Measurements from ENCODE around the gene NHSL2. TPM values are rescaled to one million over a fixed set of nuclear protein-coding genes. Genes with fewer than 3 reads are reported as not detected.
A peak's percentile ranks its signal among the peaks of the same experiment; 100 is the strongest.
"Not testable (repeated sequence)": the region's sequence is repeated elsewhere in the genome, so short reads cannot be mapped to it uniquely, and the experiment has no call there.

The NHSL2 gene
- total RNA-seq (2013) = 44.6 TPM
- polyA plus RNA-seq (10 to 100 TPM; 16.6 to 39.8 (median 22.8) TPM), polyA minus RNA-seq (33.8 and 66.3 TPM in 2 replicates), total RNA-seq (5.4 to 95.0 (median 49.4) reads per million in 11 experiments)

DNA sequence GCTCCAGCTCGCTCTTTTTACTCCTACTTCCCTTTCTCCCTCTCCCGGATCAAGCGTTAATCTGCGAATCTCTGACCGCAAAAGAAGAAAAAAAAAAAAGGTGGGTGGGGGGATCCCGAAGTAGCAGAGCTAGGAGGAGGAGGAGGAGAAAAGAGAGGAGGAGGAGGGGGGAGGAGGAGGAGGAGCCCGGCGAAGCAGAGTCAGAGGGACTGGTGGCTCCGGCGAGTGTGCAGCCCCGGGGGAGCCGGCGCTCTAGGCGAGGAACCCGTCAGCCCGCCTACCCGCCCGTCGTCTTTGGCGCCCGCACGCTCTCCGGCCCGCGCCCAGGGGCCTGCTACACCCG, at the start of gene NHSL2:
NHSL2 (plus strand) TSS at position 203 of the 343 bp plus-strand sequence.
- intact Hi-C loops (cut with micrococcal nuclease) = no loop called here
- H3K9me3 Mint-ChIP-seq = peaks cover 0 to 10% (median 6%) of the 10 kb centered on the region in 7 donors
- H3K4me3 Mint-ChIP-seq = peak within 1 kb of the TSS; percentile 56 to 67
- no peak for DNase-seq
- Histone ChIP-seq H3K79me2 (ENCODE audit: insufficient read depth, low read length) (no peaks in the 10 kb centered on the region), H3K4me3 (replicated peaks in 1 of 3; ENCODE audit: low read depth in 2 of 3, low read length in 3 of 3) (peak within 1 kb of the TSS in 1 of 3 experiments; percentile 47), H3K9ac (ENCODE audit: insufficient read depth, low read length, poor library complexity, severe bottlenecking) (no peak within 1 kb of the TSS), H2AFZ (ENCODE audit: insufficient read depth, low read depth, low read length, poor library complexity, severe bottlenecking) (no peak within 1 kb of the TSS), H3K27ac (ENCODE audit: low read depth in 1 of 2, low read length in 2 of 2) (no peak within 1 kb of the TSS), H3K27me3 (ENCODE audit: control insufficient read depth in 2 of 2, insufficient read depth in 2 of 2, low read length in 2 of 2) (peaks cover 27 to 55% of the 10 kb centered on the region in 2 donors), H4K20me1 (ENCODE audit: insufficient read depth, low read length) (no peaks in the 10 kb centered on the region), H3K36me3 (replicated peaks in 1 of 2; ENCODE audit: control insufficient read depth in 1 of 2, insufficient read depth in 2 of 2, low read length in 2 of 2) (no peaks in the 10 kb centered on the region), H3K4me1 (ENCODE audit: control insufficient read depth in 1 of 2, insufficient read depth in 2 of 2, low read length in 2 of 2) (peaks cover 0 to 14% of the 10 kb centered on the region in 2 donors), H3K4me2 (replicated peaks; ENCODE audit: extremely low read depth, low read length, poor library complexity, severe bottlenecking) (peak within 1 kb of the TSS; percentile 53), H3K9me3 (replicated peaks in 1 of 2; ENCODE audit: control insufficient read depth in 1 of 2, insufficient read depth in 1 of 2, low read length in 2 of 2) (peaks cover 0 to 7% of the 10 kb centered on the region in 2 donors)
- peaks cover 2% of the 10 kb centered on the region for H3K4me1 Mint-ChIP-seq
- H3K27me3 Mint-ChIP-seq (ENCODE audit: low read depth in 3 of 3) = peaks cover 37 to 67% (median 54%) of the 10 kb centered on the region in 3 donors
- H3K27ac Mint-ChIP-seq = no peak within 1 kb of the TSS
- no peaks in the 10 kb centered on the region for H3K36me3 Mint-ChIP-seq
- TF ChIP-seq, protein P1, sequence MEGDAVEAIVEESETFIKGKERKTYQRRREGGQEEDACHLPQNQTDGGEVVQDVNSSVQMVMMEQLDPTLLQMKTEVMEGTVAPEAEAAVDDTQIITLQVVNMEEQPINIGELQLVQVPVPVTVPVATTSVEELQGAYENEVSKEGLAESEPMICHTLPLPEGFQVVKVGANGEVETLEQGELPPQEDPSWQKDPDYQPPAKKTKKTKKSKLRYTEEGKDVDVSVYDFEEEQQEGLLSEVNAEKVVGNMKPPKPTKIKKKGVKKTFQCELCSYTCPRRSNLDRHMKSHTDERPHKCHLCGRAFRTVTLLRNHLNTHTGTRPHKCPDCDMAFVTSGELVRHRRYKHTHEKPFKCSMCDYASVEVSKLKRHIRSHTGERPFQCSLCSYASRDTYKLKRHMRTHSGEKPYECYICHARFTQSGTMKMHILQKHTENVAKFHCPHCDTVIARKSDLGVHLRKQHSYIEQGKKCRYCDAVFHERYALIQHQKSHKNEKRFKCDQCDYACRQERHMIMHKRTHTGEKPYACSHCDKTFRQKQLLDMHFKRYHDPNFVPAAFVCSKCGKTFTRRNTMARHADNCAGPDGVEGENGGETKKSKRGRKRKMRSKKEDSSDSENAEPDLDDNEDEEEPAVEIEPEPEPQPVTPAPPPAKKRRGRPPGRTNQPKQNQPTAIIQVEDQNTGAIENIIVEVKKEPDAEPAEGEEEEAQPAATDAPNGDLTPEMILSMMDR (IDR thresholded peaks at IDR 0.05) = no peak
- WGBS (ENCODE audit: insufficient coverage) = 2% methylated on average over 8 of the region's 26 CpGs

GRCh38 chrX:71867680-71868079, 43.0 kb upstream of the NHSL2 start:
- Histone ChIP-seq H2AFZ (ENCODE audit: insufficient read depth, low read depth, low read length, poor library complexity, severe bottlenecking) (no peak overlapping the region), H3K4me1 (ENCODE audit: control insufficient read depth in 1 of 2, insufficient read depth in 2 of 2, low read length in 2 of 2) (no peaks in the 10 kb centered on the region), H3K9me3 (replicated peaks in 1 of 2; ENCODE audit: control insufficient read depth in 1 of 2, insufficient read depth in 1 of 2, low read length in 2 of 2) (no peaks in the 10 kb centered on the region), H3K27ac (ENCODE audit: low read depth in 1 of 2, low read length in 2 of 2) (no peak overlapping the region), H3K9ac (ENCODE audit: insufficient read depth, low read length, poor library complexity, severe bottlenecking) (no peak overlapping the region), H3K36me3 (replicated peaks in 1 of 2; ENCODE audit: control insufficient read depth in 1 of 2, insufficient read depth in 2 of 2, low read length in 2 of 2) (no peaks in the 10 kb centered on the region), H3K4me2 (replicated peaks; ENCODE audit: extremely low read depth, low read length, poor library complexity, severe bottlenecking) (no peak overlapping the region), H3K4me3 (replicated peaks in 1 of 3; ENCODE audit: low read depth in 2 of 3, low read length in 3 of 3) (no peak overlapping the region), H4K20me1 (ENCODE audit: insufficient read depth, low read length) (no peaks in the 10 kb centered on the region), H3K27me3 (ENCODE audit: control insufficient read depth in 2 of 2, insufficient read depth in 2 of 2, low read length in 2 of 2) (no peaks in the 10 kb centered on the region), H3K79me2 (ENCODE audit: insufficient read depth, low read length) (no peaks in the 10 kb centered on the region)
- H3K36me3 Mint-ChIP-seq = no peaks in the 10 kb centered on the region
- peaks cover 2 to 9% (median 3%) of the 10 kb centered on the region in 3 donors for H3K27me3 Mint-ChIP-seq (ENCODE audit: low read depth in 3 of 3)
- H3K27ac Mint-ChIP-seq = no peak overlapping the region
- peaks cover 4% of the 10 kb centered on the region for H3K4me1 Mint-ChIP-seq
- TF ChIP-seq, protein P1 (IDR thresholded peaks at IDR 0.05) = no peak
- H3K9me3 Mint-ChIP-seq = peaks cover 0 to 6% (median 0%) of the 10 kb centered on the region in 7 donors
- DNase-seq = no peak
- intact Hi-C loops (cut with micrococcal nuclease) = no loop called here
- H3K4me3 Mint-ChIP-seq = no peak overlapping the region
- 86% methylated on average over 6 of the region's 16 CpGs for WGBS (ENCODE audit: insufficient coverage)

DNA sequence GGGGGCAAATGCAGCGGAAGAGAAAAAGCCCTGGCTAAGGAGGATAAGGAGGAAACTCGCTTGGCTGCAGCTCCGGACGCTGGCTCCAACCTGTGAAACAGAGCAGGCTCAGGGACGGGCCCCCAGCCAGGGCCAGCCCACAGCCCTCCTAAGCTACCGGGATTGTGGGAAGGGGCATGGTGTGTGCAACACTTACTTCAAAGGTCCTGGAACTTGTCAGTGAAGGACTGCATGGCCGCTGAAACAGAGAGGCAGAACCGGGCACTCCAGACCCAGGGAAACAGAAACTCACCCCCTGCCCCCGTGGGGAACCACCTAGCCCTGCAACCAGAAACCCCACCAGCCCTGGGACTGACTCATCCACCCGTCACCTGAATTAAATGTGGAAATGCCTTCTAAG, 41.1 kb upstream of the NHSL2 start:
- intact Hi-C loops (cut with micrococcal nuclease) = not testable (repeated sequence)

More for the DNA sequence above, 41.1 kb upstream of the NHSL2 start:
- not testable (repeated sequence) for H3K27ac ChIP-seq (ENCODE audit: low read depth in 1 of 2, low read length in 2 of 2); H3K79me2 ChIP-seq (ENCODE audit: insufficient read depth, low read length); DNase-seq; H3K9me3 ChIP-seq (replicated peaks in 1 of 2; ENCODE audit: control insufficient read depth in 1 of 2, insufficient read depth in 1 of 2, low read length in 2 of 2); H3K4me3 ChIP-seq (replicated peaks in 1 of 3; ENCODE audit: low read depth in 2 of 3, low read length in 3 of 3); H4K20me1 ChIP-seq (ENCODE audit: insufficient read depth, low read length); H3K4me2 ChIP-seq (replicated peaks; ENCODE audit: extremely low read depth, low read length, poor library complexity, severe bottlenecking); H3K27me3 Mint-ChIP-seq (ENCODE audit: low read depth in 3 of 3); H2AFZ ChIP-seq (ENCODE audit: insufficient read depth, low read depth, low read length, poor library complexity, severe bottlenecking); H3K4me3 Mint-ChIP-seq; H3K9me3 Mint-ChIP-seq; H3K36me3 Mint-ChIP-seq; H3K4me1 ChIP-seq (ENCODE audit: control insufficient read depth in 1 of 2, insufficient read depth in 2 of 2, low read length in 2 of 2); H3K27me3 ChIP-seq (ENCODE audit: control insufficient read depth in 2 of 2, insufficient read depth in 2 of 2, low read length in 2 of 2); H3K4me1 Mint-ChIP-seq; H3K27ac Mint-ChIP-seq; H3K9ac ChIP-seq (ENCODE audit: insufficient read depth, low read length, poor library complexity, severe bottlenecking); H3K36me3 ChIP-seq (replicated peaks in 1 of 2; ENCODE audit: control insufficient read depth in 1 of 2, insufficient read depth in 2 of 2, low read length in 2 of 2)
- WGBS (ENCODE audit: insufficient coverage) = no CpG with 5 or more reads among the region's 10 CpGs
